Measurements from ENCODE around the gene ZCWPW2. TPM values are rescaled to one million over a fixed set of nuclear protein-coding genes. Genes with fewer than 3 reads are reported as not detected.

Gene ZCWPW2
- total and polyA plus RNA-seq, 9 donors: 1.3 to 2.7 (median 2.0) TPM

- WGBS, 3 donors: 86 to 90% (median 87%) methylated on average over 3 of the region's 3 CpGs
- Histone ChIP-seq H3K9me3 (no peaks in the 10 kb centered on the region), H3K4me1 (ENCODE audit: insufficient read depth) (no peaks in the 10 kb centered on the region), H3K27ac (no peak overlapping the region), H3K4me3 (no peak overlapping the region), H3K27me3 (no peaks in the 10 kb centered on the region), H3K36me3 (no peaks in the 10 kb centered on the region)
- no peak for TF ChIP-seq POLR2A (IDR thresholded peaks at IDR 0.05)
- no peak for TF ChIP-seq CTCF (IDR thresholded peaks at IDR 0.05)
- TF ChIP-seq EP300 (IDR thresholded peaks at IDR 0.05): no peak
- intact Hi-C loops (cut with DNase I): no loop called here
- no peak for DNase-seq
These were observed 220.8 kb downstream of the ZCWPW2 start for GRCh38 chr3:28569357-28569756.

- Histone ChIP-seq H3K4me1 (ENCODE audit: insufficient read depth) (peaks cover 2% of the 10 kb centered on the region), H3K27ac (no peak overlapping the region), H3K4me3 (no peak overlapping the region), H3K9me3 (no peaks in the 10 kb centered on the region), H3K27me3 (no peaks in the 10 kb centered on the region), H3K36me3 (no peaks in the 10 kb centered on the region)
- TF ChIP-seq POLR2A (IDR thresholded peaks at IDR 0.05) (no peak), CTCF (IDR thresholded peaks at IDR 0.05) (no peak), EP300 (IDR thresholded peaks at IDR 0.05) (no peak)
- WGBS, 3 donors: 84 to 89% (median 87%) methylated on average over 5 of the region's 5 CpGs
- intact Hi-C loops (cut with DNase I): no loop called here
- DNase-seq: no peak
These were observed 225.5 kb downstream of the ZCWPW2 start for GRCh38 chr3:28574036-28574435.

GRCh38 chr3:28575100-28575745 is 226.7 kb downstream of the ZCWPW2 start:
- no peaks in the 10 kb centered on the region for H3K9me3 ChIP-seq
- WGBS, 3 donors: 0 to 2% (median 1%) methylated on average over 52 to 55 of the region's 55 CpGs
- H3K27ac ChIP-seq: no peak overlapping the region
- DNase-seq: peak in 3 of 5 donors; percentile 9 to 37 (median 20)
- peaks cover 2% of the 10 kb centered on the region for H3K4me1 ChIP-seq (ENCODE audit: insufficient read depth)
- H3K36me3 ChIP-seq: no peaks in the 10 kb centered on the region
- TF ChIP-seq POLR2A (IDR thresholded peaks at IDR 0.05) (no peak), EP300 (IDR thresholded peaks at IDR 0.05) (no peak), CTCF (IDR thresholded peaks at IDR 0.05) (no peak)
- intact Hi-C loops (cut with DNase I): no loop called here
- H3K4me3 ChIP-seq: peak overlapping the region; percentile 34
- H3K27me3 ChIP-seq: no peaks in the 10 kb centered on the region

Other genes starting within 250 kb of the ZCWPW2 start
- gene CMC1, start 107.1 kb upstream of the ZCWPW2 start, total RNA-seq: 10 to 100 TPM; 10.3 to 20.3 (median 12.2) TPM
- gene CMC1, start 107.1 kb upstream of the ZCWPW2 start, polyA plus RNA-seq: 10 to 100 TPM; 20.5 to 22.2 TPM
- 10 to 100 TPM; 32.7 to 72.4 (median 49.5) TPM for gene AZI2, start 103 bp downstream of the ZCWPW2 start, total RNA-seq
- gene AZI2, start 103 bp downstream of the ZCWPW2 start, polyA plus RNA-seq: 10 to 100 TPM; 26.3 to 56.2 TPM